HG02981 (cell line): ENCODE results near the gene CREB3L1.

Experiments
- ATAC-seq: cut with Tn5 transposase; IDR thresholded peaks from one replicate; pipeline ENCODE4 v1.9.1; 2021; ENCODE audit warnings: mild to moderate bottlenecking, moderate library complexity; ENCODE audit not compliant: unreplicated experiment

Gene CREB3L1

GRCh38 chr11:46342239-46342638 lies 64.8 kb downstream of the CREB3L1 start:
- ATAC-seq: no peak

- no peak for ATAC-seq
These were observed 66.1 kb downstream of the CREB3L1 start for GRCh38 chr11:46343520-46343919.

GRCh38 chr11:46345131-46345597 lies 67.7 kb downstream of the CREB3L1 start:
- no peak for ATAC-seq

GRCh38 chr11:46345881-46346484 lies 68.5 kb downstream of the CREB3L1 start:
- no peak for ATAC-seq

GRCh38 chr11:46346886-46347636 lies 69.6 kb downstream of the CREB3L1 start, which contains the start of gene DGKZ:
TSS of gene DGKZ (plus strand) at chr11:46347463. CDS start at chr11:46347660, 197 bp downstream.
- peak; percentile 57 for ATAC-seq

- ATAC-seq: no peak
These were observed 70.3 kb downstream of the CREB3L1 start for GRCh38 chr11:46347637-46348311.

GRCh38 chr11:46348566-46349401 lies 71.3 kb downstream of the CREB3L1 start:
- ATAC-seq: no peak

- ATAC-seq: no peak
These were observed 73.2 kb downstream of the CREB3L1 start for GRCh38 chr11:46350695-46351094.

GRCh38 chr11:46351148-46351547 lies 73.7 kb downstream of the CREB3L1 start:
- ATAC-seq: no peak

GRCh38 chr11:46351606-46352005 lies 74.1 kb downstream of the CREB3L1 start:
- ATAC-seq: no peak

GRCh38 chr11:46352063-46352841 lies 74.8 kb downstream of the CREB3L1 start:
- ATAC-seq: no peak

- ATAC-seq: no peak
These were observed 76.2 kb downstream of the CREB3L1 start for GRCh38 chr11:46353698-46354097.

- ATAC-seq: no peak
These were observed 79.5 kb downstream of the CREB3L1 start for GRCh38 chr11:46356924-46357482.

- no peak for ATAC-seq
These were observed 80.0 kb downstream of the CREB3L1 start for GRCh38 chr11:46357483-46357936.

GRCh38 chr11:46359953-46360352 lies 82.5 kb downstream of the CREB3L1 start:
- no peak for ATAC-seq

GRCh38 chr11:46360878-46361277 lies 83.4 kb downstream of the CREB3L1 start:
- no peak for ATAC-seq

GRCh38 chr11:46361283-46362155 lies 84.1 kb downstream of the CREB3L1 start:
- peak; percentile 80 for ATAC-seq

GRCh38 chr11:46362156-46363030 lies 84.9 kb downstream of the CREB3L1 start:
- ATAC-seq: no peak
